HepG2 (cell line): Measurements from ENCODE around the gene BABAM1. TPM values are rescaled to one million over a fixed set of nuclear protein-coding genes. Genes with fewer than 3 reads are reported as not detected.

Experiments used
- ERF ChIP-seq: IDR thresholded peaks from 2 replicates; pipeline ENCODE4 v1.6.1; 2018; ENCODE audit warnings: missing biosample characterization, missing genetic modification reagents
- HNRNPLL ChIP-seq: fragments of 200-400 bp; formaldehyde crosslinking; IDR thresholded peaks from 2 replicates; pipeline ENCODE4 v1.6.1; 2017; ENCODE audit warnings: mild to moderate bottlenecking, low read depth, low read length; ENCODE audit not compliant: poor library complexity, severe bottlenecking
- KDM6A ChIP-seq: IDR thresholded peaks from 2 replicates; pipeline ENCODE4 v1.6.1; 2016; ENCODE audit warnings: low read depth
- MED13 ChIP-seq: sonication (generic); formaldehyde crosslinking; IDR thresholded peaks from 2 replicates; pipeline ENCODE4 v1.5.0; 2020; ENCODE audit warnings: missing genetic modification reagents
- MIER3 ChIP-seq: IDR thresholded peaks from 2 replicates; pipeline ENCODE4 v1.6.1; 2016; ENCODE audit warnings: missing compliant biosample characterization, borderline replicate concordance
- MZF1 ChIP-seq: sonication (generic); formaldehyde crosslinking; IDR thresholded peaks from 2 replicates; pipeline ENCODE4 v1.8.1; 2023; ENCODE audit warnings: mild to moderate bottlenecking, missing genetic modification reagents, borderline replicate concordance
- RBFOX2 ChIP-seq: fragments of 200-400 bp; formaldehyde crosslinking; IDR thresholded peaks from 2 replicates; pipeline ENCODE4 v1.6.1; 2017; ENCODE audit warnings: low read depth, mild to moderate bottlenecking, low read length
- RCOR2 ChIP-seq: IDR thresholded peaks from 2 replicates; pipeline ENCODE4 v1.6.1; 2016; ENCODE audit warnings: missing biosample characterization, missing genetic modification reagents
- ZBTB21 ChIP-seq: sonication (generic); formaldehyde crosslinking; IDR thresholded peaks from 2 replicates; pipeline ENCODE4 v1.4.0; 2020; ENCODE audit warnings: missing genetic modification reagents
- ZNF33A ChIP-seq: sonication (generic); formaldehyde crosslinking; IDR thresholded peaks from 2 replicates; pipeline ENCODE4 v1.5.1; 2020; ENCODE audit warnings: missing genetic modification reagents, mild to moderate bottlenecking, moderate library complexity, borderline replicate concordance
- ZNF558 ChIP-seq: sonication (generic); formaldehyde crosslinking; IDR thresholded peaks from 2 replicates; pipeline ENCODE4 v1.9.0; 2022; ENCODE audit warnings: mild to moderate bottlenecking, missing genetic modification reagents, borderline replicate concordance
- ZNF775 ChIP-seq: sonication (generic); formaldehyde crosslinking; IDR thresholded peaks from 2 replicates; pipeline ENCODE4 v1.4.0; 2020; ENCODE audit warnings: missing genetic modification reagents, mild to moderate bottlenecking, moderate library complexity, borderline replicate concordance
- ZNF816 ChIP-seq: sonication (generic); formaldehyde crosslinking; IDR thresholded peaks from 2 replicates; pipeline ENCODE4 v1.8.0; 2022; ENCODE audit warnings: missing genetic modification reagents, mild to moderate bottlenecking, borderline replicate concordance
- polyA plus RNA-seq, 8 experiments: library from polyadenylated mRNA; depleted of rRNA in 3 of 8; stranded (reverse) in 7 of 8; unstranded in 1 of 8; fragments of >200 nt; fragmentation: Illumina TruSeq in 4 of 8; extraction: Trizol in 4 of 8; gene quantifications; 2 replicates each; pipeline versions ENCODE4 v1.2.1 to v1.2.3, GENCODE V29; 2011 to 2016; ENCODE audit warnings: low read depth in 4 of 8, missing spikeins in 1 of 8, mixed read lengths in 1 of 8; ENCODE audit not compliant: insufficient read depth in 1 of 8
- total RNA-seq, 5 experiments: library from RNA; depleted of rRNA; stranded (reverse); fragments of >200 nt; fragmentation: Illumina TruSeq; extraction: Trizol; gene quantifications; 2 replicates each; pipeline ENCODE4 v1.2.3, GENCODE V29; 2016; ENCODE audit warnings: low read depth in 1 of 5
- TF ChIP-seq, protein P1 (sequence below), 2 experiments: sonication (generic) in 1 of 2; formaldehyde crosslinking in 1 of 2; IDR thresholded peaks; 2 replicates each; pipeline versions ENCODE4 v1.4.0 to v1.6.1; 2016 to 2020; ENCODE audit warnings: borderline replicate concordance in 1 of 2, low read depth in 1 of 2, mild to moderate bottlenecking in 1 of 2, missing genetic modification reagents in 1 of 2
- TF ChIP-seq, protein P2 (sequence below): sonication (generic); formaldehyde crosslinking; IDR thresholded peaks from 2 replicates; pipeline ENCODE4 v1.4.0; 2020; ENCODE audit warnings: missing genetic modification reagents, borderline replicate concordance
- TF ChIP-seq, protein P3 (sequence below): fragments of 450-650 bp; IDR thresholded peaks from 2 replicates; pipeline ENCODE4 v1.6.1; 2017
- TF ChIP-seq, protein P4 (sequence below): IDR thresholded peaks from 2 replicates; pipeline ENCODE4 v1.6.1; 2016; ENCODE audit warnings: low read depth, control low read depth

Gene BABAM1
- total and polyA plus RNA-seq, 2 of the 13 experiments (the other 11 are each of a cell fraction or from before 2014, with no cell fraction given): 70.0 to 82.0 TPM

DNA sequence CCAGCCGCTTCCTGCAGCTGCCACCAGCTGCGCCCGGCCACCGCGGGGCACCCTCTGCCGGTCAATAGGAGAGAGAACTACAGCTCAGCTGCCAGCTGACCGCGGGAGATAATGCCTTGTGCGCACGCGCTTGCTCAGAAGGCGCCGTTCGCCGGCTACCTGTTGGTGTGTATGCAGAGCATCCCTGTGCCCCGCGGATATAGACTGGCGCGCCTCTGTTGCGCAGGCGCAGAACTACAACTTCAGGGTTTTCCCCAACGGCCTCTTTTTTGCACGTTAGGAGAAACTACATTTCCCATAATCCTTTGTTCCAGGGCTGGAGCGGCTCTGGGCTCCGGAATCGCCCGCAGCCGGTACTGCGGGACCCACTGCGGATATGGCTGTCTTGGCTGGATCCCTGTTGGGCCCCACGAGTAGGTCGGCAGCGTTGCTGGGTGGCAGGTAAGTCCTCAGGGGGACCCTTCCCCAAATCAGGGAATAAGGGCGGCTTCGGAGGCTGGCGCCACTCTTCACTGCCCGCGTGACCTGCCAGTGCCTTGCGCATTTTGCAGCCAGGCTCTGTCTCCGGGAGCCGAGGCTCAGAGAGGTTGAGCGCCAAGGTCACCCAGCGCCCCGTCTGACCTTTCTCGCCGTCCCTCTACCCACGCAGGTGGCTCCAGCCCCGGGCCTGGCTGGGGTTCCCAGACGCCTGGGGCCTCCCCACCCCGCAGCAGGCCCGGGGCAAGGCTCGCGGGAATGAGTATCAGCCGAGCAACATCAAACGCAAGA, 38.5 kb downstream of the BABAM1 start, which contains the start of gene MRPL34 (continued):
- TF ChIP-seq ZNF775 (CRISPR knock-in tag): peak; percentile 57; the same call in 1 of the 2 replicates
- TF ChIP-seq MED13 (CRISPR knock-in tag): peak; percentile 46; the same call in 1 of the 2 replicates
- TF ChIP-seq RCOR2 (CRISPR knock-in tag): no peak
- no peak for TF ChIP-seq ZNF558
- no peak for TF ChIP-seq ZBTB21
- peak; percentile 83 for TF ChIP-seq RBFOX2
- no peak for TF ChIP-seq MIER3 (CRISPR knock-in tag)
- peak; percentile 76; the same call in 1 of the 2 replicates for TF ChIP-seq ERF (CRISPR knock-in tag)
- no peak for TF ChIP-seq ZNF816
- TF ChIP-seq HNRNPLL: peak; percentile 78
- no peak; the same call in 1 of the 2 replicates for TF ChIP-seq ZNF33A
- TF ChIP-seq, protein P1, sequence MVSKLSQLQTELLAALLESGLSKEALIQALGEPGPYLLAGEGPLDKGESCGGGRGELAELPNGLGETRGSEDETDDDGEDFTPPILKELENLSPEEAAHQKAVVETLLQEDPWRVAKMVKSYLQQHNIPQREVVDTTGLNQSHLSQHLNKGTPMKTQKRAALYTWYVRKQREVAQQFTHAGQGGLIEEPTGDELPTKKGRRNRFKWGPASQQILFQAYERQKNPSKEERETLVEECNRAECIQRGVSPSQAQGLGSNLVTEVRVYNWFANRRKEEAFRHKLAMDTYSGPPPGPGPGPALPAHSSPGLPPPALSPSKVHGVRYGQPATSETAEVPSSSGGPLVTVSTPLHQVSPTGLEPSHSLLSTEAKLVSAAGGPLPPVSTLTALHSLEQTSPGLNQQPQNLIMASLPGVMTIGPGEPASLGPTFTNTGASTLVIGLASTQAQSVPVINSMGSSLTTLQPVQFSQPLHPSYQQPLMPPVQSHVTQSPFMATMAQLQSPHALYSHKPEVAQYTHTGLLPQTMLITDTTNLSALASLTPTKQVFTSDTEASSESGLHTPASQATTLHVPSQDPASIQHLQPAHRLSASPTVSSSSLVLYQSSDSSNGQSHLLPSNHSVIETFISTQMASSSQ (IDR thresholded peaks at IDR 0.05; ENCODE audit: low read depth): no peak
- TF ChIP-seq, protein P1 (CRISPR knock-in tag; IDR thresholded peaks at IDR 0.05; ENCODE audit: borderline replicate concordance): no peak; the same call in 1 of the 2 replicates
- TF ChIP-seq, protein P2, sequence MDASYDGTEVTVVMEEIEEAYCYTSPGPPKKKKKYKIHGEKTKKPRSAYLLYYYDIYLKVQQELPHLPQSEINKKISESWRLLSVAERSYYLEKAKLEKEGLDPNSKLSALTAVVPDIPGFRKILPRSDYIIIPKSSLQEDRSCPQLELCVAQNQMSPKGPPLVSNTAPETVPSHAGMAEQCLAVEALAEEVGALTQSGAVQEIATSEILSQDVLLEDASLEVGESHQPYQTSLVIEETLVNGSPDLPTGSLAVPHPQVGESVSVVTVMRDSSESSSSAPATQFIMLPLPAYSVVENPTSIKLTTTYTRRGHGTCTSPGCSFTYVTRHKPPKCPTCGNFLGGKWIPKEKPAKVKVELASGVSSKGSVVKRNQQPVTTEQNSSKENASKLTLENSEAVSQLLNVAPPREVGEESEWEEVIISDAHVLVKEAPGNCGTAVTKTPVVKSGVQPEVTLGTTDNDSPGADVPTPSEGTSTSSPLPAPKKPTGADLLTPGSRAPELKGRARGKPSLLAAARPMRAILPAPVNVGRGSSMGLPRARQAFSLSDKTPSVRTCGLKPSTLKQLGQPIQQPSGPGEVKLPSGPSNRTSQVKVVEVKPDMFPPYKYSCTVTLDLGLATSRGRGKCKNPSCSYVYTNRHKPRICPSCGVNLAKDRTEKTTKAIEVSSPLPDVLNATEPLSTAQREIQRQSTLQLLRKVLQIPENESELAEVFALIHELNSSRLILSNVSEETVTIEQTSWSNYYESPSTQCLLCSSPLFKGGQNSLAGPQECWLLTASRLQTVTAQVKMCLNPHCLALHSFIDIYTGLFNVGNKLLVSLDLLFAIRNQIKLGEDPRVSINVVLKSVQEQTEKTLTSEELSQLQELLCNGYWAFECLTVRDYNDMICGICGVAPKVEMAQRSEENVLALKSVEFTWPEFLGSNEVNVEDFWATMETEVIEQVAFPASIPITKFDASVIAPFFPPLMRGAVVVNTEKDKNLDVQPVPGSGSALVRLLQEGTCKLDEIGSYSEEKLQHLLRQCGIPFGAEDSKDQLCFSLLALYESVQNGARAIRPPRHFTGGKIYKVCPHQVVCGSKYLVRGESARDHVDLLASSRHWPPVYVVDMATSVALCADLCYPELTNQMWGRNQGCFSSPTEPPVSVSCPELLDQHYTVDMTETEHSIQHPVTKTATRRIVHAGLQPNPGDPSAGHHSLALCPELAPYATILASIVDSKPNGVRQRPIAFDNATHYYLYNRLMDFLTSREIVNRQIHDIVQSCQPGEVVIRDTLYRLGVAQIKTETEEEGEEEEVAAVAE (CRISPR knock-in tag): no peak
- TF ChIP-seq, protein P3, sequence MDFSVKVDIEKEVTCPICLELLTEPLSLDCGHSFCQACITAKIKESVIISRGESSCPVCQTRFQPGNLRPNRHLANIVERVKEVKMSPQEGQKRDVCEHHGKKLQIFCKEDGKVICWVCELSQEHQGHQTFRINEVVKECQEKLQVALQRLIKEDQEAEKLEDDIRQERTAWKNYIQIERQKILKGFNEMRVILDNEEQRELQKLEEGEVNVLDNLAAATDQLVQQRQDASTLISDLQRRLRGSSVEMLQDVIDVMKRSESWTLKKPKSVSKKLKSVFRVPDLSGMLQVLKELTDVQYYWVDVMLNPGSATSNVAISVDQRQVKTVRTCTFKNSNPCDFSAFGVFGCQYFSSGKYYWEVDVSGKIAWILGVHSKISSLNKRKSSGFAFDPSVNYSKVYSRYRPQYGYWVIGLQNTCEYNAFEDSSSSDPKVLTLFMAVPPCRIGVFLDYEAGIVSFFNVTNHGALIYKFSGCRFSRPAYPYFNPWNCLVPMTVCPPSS: no peak
- TF ChIP-seq, protein P4, sequence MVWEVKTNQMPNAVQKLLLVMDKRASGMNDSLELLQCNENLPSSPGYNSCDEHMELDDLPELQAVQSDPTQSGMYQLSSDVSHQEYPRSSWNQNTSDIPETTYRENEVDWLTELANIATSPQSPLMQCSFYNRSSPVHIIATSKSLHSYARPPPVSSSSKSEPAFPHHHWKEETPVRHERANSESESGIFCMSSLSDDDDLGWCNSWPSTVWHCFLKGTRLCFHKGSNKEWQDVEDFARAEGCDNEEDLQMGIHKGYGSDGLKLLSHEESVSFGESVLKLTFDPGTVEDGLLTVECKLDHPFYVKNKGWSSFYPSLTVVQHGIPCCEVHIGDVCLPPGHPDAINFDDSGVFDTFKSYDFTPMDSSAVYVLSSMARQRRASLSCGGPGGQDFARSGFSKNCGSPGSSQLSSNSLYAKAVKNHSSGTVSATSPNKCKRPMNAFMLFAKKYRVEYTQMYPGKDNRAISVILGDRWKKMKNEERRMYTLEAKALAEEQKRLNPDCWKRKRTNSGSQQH (CRISPR knock-in tag): no peak; the same call in 1 of the 2 replicates
- no peak for TF ChIP-seq MZF1 (CRISPR knock-in tag)
- TF ChIP-seq KDM6A: no peak
